ENCODE data around the gene GNAI3. TPM values are rescaled to one million over a fixed set of nuclear protein-coding genes. Genes with fewer than 3 reads are reported as not detected.

Gene GNAI3
- total and polyA plus RNA-seq, 2 of the 13 experiments (the other 11 are each of a cell fraction or from before 2014, with no cell fraction given): 4.3 to 9.0 TPM

GRCh38 chr1:109546311-109547109 is 1.9 kb upstream of the GNAI3 start (continued):
- 0 out of 2 replicates have a peak, but pooled peaks have one; percentile 38 for TF ChIP-seq ZHX2 (IDR thresholded peaks at IDR 0.05; ENCODE audit: low read depth)
- TF ChIP-seq ZHX2 (CRISPR knock-in tag; IDR thresholded peaks at IDR 0.05; ENCODE audit: borderline replicate concordance): no peak
- TF ChIP-seq ZBED4 (CRISPR knock-in tag; IDR thresholded peaks at IDR 0.05; ENCODE audit: borderline replicate concordance): 0 out of 2 replicates have a peak, but pooled peaks have one; percentile 20
- TF ChIP-seq MZF1 (CRISPR knock-in tag; IDR thresholded peaks at IDR 0.05; ENCODE audit: borderline replicate concordance): no peak
- peak; percentile 76 for TF ChIP-seq RAD21 (CRISPR knock-in tag; IDR thresholded peaks at IDR 0.05)
- peak; percentile 46; the same call in 1 of the 2 replicates for TF ChIP-seq IRF2 (CRISPR knock-in tag; IDR thresholded peaks at IDR 0.05)
- TF ChIP-seq SMC3 (IDR thresholded peaks at IDR 0.05; ENCODE audit: low read length): peak; percentile 89
- peak; percentile 40; the same call in 1 of the 2 replicates for TF ChIP-seq GABPB1 (CRISPR knock-in tag; IDR thresholded peaks at IDR 0.05)
- 0 out of 2 replicates have a peak, but pooled peaks have one; percentile 34 for TF ChIP-seq ZNF263 (CRISPR knock-in tag; IDR thresholded peaks at IDR 0.05)
- TF ChIP-seq ZNF839 (CRISPR knock-in tag; IDR thresholded peaks at IDR 0.05; ENCODE audit: borderline replicate concordance): no peak
- TF ChIP-seq STAG1 (CRISPR knock-in tag; IDR thresholded peaks at IDR 0.05): peak; percentile 94
- peak; percentile 38; the same call in 1 of the 2 replicates for TF ChIP-seq POLR2AphosphoS5 (IDR thresholded peaks at IDR 0.05; ENCODE audit: low read depth, low read length)
- 0 out of 2 replicates have a peak, but pooled peaks have one; percentile 40 for TF ChIP-seq KDM3A (CRISPR knock-in tag; IDR thresholded peaks at IDR 0.05; ENCODE audit: low read depth)
- TF ChIP-seq KAT8 (CRISPR knock-in tag; IDR thresholded peaks at IDR 0.05): peak; percentile 87
- TF ChIP-seq ZNF281 (CRISPR knock-in tag; IDR thresholded peaks at IDR 0.05; ENCODE audit: borderline replicate concordance): 0 out of 2 replicates have a peak, but pooled peaks have one; percentile 29
- peak; percentile 90 for TF ChIP-seq HOXA3 (CRISPR knock-in tag; IDR thresholded peaks at IDR 0.05)
- 0 out of 2 replicates have a peak, but pooled peaks have one; percentile 24 for TF ChIP-seq ZMYM4 (CRISPR knock-in tag; IDR thresholded peaks at IDR 0.05)
